GM04503 (cell line): Measurements from ENCODE around the gene NLRP6.
"Not testable (repeated sequence)": the region's sequence is repeated elsewhere in the genome, so short reads cannot be mapped to it uniquely, and the experiment has no call there.

Experiments
- DNase-seq: peaks from one replicate; pipeline ENCODE4 v3.0.0-alpha.2; 2012; ENCODE audit warnings: low read depth

The NLRP6 gene

DNA sequence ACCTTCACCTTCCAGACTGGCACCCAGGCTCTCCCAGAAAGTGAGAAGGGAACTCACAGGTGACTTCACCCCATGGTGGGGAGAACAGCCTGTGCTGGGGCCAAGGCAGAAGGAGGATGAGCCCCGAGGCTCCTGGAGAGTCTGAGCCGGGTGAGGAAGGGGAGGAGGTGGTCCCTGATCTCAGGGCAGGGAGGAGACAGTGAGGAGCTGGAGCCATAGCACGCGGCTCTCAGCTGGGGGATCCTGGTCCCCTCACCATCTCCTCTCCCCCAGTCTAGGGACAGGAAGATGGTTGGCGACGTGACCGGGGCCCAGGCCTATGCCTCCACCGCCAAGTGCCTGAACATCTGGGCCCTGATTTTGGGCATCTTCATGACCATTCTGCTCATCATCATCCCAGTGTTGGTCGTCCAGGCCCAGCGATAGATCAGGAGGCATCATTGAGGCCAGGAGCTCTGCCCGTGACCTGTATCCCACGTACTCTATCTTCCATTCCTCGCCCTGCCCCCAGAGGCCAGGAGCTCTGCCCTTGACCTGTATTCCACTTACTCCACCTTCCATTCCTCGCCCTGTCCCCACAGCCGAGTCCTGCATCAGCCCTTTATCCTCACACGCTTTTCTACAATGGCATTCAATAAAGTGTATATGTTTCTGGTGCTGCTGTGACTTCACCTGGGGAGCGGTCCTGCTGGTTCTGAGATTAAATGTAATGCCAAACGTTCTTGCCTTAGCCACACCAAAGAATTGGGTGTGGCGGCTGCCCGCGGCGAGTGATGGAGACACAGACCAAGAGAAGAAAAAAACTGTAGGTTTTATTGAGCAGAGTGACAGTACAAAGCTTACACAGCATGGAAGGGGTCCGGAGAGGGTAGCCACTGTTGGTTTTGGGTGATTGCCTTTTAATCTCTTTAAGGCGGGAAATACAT, 30.8 kb downstream of the NLRP6 start:
- DNase-seq: not testable (repeated sequence)

- DNase-seq: not testable (repeated sequence)
These were observed 31.9 kb downstream of the NLRP6 start for GRCh38 chr11:309979-310572.

- not testable (repeated sequence) for DNase-seq
These were observed 33.0 kb downstream of the NLRP6 start for GRCh38 chr11:311013-311748.

DNA sequence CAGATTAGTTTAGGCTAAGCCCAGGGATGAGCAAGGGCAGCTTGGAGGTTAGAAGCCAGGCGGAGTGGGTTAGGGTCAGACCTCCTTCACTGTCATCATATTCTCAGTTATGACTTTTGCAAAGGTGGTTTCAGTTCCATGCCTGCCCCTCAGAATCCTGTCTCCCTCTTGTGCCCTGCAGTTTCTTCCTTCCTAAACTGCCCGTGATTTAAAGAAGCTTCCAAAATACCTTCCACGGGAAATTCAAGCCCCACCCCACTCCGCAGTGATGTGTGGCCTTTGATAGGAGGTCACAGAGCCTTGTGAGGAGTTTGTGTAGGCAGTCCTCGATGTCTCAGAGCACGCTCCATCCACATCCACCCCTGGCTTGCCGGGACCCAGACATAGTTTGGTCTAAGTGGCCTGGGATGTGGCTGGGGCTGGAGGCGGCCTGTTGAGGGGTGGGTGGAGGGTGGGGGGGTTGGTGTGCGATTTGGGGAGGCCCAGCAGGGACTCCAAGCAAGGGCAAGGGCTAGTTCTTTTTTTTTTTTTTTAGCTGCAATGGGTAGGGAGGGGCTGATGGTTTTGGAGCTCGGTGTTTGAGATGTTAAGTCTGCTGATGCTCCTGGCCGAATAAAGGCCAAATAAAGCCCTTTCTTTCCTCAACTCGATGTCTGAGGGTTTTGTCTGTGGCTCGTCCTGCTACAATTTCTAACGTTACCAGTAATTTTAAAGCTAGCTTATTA, 34.0 kb downstream of the NLRP6 start:
- DNase-seq: no peak

DNA sequence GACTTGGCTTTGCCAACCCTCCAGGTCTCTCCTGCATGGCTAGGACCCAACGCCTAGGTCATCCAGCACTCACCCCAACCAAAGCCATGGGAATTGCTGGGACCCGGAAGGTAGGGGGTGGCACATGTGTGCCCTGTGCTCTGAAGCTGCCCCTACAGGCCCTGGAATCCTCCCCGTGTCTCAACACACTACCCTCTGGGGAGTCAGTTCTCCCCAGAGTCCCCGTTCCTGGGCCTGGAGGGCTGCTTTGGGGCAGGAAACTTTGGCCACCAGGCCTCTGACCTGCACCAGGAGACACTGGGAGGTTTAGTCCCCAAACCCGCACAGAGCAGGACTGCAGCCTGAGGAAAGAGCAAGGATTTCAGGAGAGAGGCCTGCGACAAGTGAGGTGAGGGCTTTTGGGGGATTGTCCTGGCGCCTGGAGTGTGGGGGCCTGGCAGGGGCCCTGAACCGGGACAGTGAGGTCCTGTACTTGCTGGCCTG, 35.1 kb downstream of the NLRP6 start:
- no peak for DNase-seq

- DNase-seq: peak; percentile 56
These were observed 35.8 kb downstream of the NLRP6 start, which contains the start of gene IFITM1 for GRCh38 chr11:313787-314553. Gene IFITM1 (plus strand): TSS chr11:314040. CDS start chr11:314171, 131 bp downstream.

DNA sequence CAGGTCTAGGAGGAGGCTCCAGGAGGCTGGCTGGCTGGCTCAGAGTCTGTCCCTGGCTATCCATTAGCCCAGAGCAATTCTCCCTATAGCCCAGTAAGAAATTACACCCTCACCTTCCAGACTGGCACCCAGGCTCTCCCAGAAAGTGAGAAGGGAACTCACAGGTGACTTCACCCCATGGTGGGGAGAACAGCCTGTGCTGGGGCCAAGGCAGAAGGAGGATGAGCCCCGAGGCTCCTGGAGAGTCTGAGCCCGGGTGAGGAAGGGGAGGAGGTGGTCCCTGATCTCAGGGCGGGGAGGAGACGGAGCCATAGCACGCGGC, 36.3 kb downstream of the NLRP6 start:
- not testable (repeated sequence) for DNase-seq

- no peak for DNase-seq
These were observed 36.9 kb downstream of the NLRP6 start for GRCh38 chr11:315051-315481.

- DNase-seq: no peak
These were observed 37.3 kb downstream of the NLRP6 start for GRCh38 chr11:315516-315994.

DNA sequence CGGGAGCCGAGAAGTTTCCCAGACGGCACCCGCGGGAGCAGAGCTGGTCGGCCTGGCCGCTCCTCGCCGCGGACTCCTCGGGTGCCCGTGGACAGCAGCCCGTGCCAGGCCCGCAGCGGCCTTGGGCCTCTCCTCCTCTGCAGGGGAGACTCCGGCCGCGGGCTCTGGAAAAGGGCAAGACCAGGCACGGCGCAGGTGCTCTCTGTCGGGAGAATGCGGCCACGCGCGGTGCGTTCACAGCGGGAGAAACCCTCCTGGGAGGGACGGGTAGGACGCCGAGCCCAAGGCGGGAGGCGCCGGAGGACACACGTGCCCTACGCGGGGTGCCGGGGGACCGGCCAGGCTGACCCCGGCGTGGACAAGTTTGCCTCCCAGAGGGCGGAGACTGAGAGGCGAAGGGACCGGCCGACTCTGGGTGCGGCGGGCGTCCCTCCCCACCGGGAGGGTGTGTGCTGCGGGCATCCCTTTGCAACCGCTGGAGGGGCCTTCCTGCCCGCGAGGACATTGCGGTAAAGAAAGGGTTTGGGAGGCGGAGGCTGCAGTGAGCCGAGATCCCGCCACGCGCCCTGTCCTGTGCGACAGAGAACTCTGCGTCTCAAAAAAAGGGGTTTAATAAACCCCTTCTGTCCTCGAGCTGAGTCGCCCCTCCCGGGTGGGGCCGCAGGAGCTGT, 38.0 kb downstream of the NLRP6 start:
- DNase-seq: no peak

- no peak for DNase-seq
These were observed 38.7 kb downstream of the NLRP6 start for GRCh38 chr11:316891-317301.

DNA sequence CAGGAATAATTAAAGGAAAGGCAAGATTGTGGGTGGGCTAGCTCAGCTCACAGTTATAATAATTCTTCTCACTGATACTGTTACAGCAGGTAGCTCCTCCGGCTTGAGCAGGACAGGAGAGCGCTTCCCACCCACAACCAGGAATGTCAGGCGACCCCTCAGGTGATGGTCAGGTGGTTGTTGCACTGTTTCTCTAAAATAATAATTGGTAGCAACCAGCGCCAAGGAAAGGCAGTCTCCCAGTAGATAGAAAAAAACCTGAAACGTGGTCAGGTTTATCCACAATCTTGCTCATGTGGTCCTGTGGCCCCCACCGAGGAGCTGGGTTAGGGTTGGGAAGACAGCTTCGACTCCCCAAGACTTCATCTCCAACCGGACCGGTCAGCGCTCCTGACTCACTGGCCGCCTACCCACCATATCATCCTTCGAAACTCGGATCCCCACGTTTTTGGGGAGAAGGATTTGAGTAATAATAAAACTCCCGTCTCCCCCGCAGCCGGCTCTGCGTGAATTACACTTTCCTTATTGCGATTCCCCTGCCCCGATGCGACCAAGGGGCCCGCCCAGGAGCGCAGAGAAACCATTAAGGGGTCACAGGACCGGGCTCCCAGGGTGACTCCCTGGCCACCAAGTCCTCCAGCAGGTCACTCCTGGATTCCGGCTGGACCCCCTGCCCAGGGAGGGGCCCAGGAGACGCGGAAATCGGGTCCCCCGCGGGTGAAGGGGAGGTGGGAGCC, 39.6 kb downstream of the NLRP6 start:
- not testable (repeated sequence) for DNase-seq

DNA sequence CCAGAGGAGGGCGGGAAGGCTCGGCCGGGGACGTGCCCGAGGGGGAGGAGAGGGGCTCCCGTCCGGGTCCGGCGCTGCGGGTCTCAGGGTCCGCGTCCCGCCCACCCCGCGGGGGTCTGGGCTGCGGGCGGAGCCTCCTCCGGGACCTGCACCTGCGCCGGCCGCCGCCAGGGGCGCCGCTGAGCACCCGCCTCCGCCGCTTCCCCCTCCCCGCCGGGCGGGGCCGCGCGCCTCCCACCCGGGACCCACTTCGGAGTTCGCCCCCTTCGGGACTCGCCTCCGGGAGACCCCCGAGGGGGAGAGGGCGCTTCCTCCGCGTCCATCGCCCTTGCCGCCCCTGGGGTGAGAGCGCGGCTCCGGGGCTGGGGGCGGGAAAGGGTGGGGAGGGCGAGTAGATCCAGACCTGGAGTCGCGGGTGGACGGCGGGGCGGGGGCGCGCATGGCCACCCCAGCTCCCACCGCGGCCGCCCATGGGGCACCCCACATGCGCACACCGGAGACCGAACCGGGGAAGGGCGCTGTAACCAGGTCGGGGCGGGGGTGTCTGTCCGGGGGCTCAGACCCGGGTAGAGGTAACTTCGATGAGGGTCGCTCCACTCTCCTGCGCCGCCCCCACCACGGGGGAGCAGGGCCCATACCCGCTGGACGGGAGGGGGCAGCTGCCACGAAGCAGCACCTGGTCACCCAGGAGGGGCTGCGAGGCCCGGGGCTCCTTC, 40.4 kb downstream of the NLRP6 start:
- DNase-seq: not testable (repeated sequence)

DNA sequence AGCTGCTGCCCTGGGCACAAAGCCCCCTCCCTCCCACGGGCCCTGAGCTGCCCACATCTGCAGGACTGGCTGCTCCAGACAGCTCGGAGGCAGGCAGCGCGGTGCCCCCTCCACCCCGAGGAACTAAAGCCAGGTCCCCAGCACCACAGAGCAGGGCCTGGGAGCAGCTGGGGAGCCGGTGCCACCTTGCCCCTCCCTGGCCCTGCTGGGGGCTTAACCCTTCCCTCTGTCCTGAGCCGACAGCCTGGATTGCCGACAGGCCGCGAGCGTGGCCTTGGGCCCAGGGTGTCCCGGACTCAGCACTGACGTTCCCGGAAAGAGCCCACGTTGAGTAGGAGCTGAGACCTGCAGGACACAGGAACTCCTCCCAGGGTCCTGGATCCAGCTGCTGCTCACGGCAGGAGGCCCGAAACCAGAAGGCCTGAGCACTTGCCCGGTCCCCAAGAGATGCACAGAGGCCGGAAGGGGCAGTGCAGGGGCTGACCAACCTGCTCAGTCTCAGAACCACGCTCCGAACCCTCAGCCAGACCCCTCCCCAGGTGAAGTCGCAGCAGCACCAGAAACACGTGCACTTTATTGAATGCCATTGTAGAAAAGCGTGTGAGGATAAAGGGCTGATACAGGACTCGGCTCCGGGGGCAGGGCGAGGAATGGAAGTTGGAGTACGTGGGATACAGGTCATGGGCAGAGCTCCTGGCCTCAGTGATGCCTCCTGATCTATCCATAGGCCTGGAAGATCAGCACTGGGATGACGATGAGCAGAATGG, 41.1 kb downstream of the NLRP6 start:
- DNase-seq: not testable (repeated sequence)

DNA sequence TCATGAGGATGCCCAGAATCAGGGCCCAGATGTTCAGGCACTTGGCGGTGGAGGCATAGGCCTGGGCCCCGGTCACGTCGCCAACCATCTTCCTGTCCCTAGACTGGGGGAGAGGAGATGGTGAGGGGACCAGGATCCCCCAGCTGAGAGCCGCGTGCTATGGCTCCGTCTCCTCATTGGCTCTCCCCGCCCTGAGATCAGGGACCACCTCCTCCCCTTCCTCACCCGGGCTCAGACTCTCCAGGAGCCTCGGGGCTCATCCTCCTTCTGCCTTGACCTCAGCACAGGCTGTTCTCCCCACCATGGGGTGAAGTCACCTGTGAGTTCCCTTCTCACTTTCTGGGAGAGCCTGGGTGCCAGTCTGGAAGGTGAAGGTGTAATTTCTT, 41.7 kb downstream of the NLRP6 start:
- not testable (repeated sequence) for DNase-seq

DNA sequence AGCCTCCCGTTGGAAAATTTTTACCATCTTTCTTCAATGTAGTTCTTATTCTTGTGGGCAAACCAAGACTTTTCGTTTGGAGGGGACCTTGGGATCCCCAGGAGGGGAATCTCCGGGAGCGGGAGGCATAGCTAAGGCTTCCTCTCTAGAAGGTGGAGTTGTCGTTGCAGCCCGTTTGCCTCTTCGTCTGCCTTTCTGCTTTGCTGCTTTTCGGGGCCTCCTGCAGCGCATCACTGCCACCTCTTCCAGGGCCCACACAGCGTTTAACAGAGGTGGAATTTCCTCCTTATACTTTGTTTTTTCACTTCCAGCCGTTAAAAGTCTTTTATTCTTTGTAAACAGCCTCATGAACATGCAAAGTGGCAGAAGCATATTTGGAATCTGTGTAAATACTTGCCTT, 45.9 kb downstream of the NLRP6 start:
- no peak for DNase-seq

DNA sequence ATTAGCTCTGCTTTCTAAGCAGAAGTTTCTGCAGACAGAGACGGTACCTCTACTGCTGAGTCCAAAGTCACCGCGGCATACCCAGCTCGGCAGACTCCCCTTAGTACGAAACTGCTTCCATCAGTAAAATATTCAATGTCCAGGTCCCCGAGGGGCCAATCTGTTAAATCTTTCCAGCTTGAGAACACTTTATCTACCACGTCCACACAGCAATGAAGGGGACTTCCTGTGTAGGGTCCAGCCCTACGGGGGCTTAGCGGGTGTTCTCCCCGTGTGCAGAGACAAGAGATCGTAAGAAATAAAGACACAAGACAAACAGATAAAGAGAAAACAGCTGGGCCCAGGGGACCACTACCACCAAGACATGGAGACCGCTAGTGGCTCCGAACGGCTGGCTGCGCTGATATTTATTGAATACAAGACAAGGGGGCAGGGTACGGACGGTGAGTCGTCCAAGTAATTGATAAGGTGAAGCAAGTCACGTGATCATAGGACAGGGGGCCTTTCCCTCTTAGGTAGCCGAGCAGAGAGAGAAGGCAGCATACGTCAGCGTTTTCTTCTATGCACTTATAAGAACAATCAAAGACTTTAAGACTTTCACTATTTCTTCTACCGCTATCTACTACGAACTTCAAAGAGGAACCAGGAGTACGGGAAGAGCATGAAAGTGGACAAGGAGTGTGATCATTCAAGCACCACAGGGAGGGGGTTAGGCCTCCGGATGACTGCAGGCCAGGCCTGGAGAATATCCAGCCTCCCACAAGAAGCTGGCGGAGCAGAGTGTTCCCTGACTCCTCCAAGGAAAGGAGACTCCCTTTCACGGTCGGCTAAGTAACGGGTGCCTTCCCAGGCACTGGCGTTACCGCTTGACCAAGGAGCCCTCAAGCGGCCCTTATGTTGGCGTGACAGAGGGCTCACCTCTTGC, 46.6 kb downstream of the NLRP6 start:
- not testable (repeated sequence) for DNase-seq
